NCI-H446 treated with DMSO at 0.1 percent for 48 hours (cell line): ENCODE data around the gene IMPACT.
A peak's percentile ranks its signal among the peaks of the same experiment; 100 is the strongest.

Experiments
- DNase-seq: peaks from one replicate; lab custom pipeline; 2025; lab: John Stamatoyannopoulos, UW

IMPACT gene

DNA sequence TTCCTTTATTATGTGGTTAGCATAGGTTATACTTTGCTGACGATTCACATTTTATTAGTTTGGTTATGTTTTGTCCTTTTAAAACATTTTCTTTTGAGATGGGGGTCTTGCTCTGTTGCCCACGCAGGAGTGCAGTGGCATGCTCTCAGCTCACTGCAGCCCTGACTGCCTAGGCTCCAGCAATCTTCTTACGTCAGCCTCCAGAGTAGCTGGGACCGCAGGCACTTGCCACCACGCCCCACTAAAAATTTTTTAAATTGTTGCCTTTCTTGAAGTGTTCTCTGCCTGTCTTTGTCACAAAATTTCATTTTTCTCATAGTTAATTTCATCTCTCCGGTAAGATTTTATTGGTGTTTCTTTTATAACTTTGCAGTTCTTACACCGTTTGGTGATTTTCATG lies 52.9 kb downstream of the IMPACT start:
- no peak for DNase-seq

DNA sequence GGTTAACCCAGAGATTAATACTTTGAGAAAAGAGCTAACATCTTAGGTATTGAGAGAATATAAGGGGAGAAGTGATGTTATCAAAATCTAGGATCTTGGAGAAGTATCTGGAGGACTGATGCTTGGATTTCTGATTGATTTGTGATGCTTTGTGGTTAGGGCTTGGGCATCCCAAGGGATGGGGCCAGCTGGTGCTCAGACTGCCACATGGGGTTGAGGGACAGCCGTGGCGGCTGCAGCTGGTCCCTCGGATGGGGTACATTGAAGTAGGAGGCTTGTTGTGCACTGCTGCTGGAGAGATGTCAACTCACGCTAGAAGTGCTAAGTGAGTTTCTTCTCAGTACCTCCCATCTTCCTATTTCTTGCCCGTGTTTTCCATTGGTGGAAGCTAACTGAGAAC lies 56.4 kb downstream of the IMPACT start:
- DNase-seq, result no peak

DNA sequence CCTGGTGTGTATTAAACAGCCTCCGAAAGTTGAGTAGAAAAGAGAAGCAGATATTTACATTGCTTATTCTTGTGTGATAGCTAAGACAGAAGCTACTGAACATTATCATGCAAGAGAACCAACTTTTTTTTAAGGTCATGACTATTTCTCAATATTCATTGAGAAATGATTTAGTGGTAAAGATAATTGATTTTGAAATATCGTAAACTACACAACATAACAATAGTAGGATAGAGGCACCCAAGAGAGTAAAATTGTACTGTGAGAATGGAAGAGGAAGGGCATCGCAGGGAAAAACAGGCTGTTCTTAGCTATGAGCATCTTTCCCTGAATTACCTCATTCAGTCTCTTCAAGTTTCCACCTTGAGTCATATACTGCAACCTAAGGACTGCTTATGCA lies 59.2 kb downstream of the IMPACT start:
- no peak for DNase-seq

DNA sequence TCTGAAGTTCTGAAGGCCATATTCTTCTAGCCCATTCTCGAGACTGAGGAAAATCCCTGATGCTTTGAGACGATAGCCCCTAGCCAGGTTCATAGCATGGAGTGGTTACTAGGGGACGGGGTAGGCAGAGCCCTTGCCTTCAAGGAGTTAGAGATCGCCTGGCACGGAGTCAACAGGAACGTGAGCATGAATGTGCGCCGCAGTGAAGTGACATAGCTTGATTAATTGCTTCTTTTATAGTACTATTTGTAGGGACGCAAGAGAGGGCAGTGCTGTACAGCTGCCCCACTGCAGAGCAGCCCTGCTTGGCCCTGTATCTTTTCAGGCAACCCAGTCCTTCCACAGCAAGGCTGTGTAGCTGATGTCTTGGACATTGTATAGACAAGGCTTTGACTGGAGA lies 60.2 kb downstream of the IMPACT start:
- no peak for DNase-seq

DNA sequence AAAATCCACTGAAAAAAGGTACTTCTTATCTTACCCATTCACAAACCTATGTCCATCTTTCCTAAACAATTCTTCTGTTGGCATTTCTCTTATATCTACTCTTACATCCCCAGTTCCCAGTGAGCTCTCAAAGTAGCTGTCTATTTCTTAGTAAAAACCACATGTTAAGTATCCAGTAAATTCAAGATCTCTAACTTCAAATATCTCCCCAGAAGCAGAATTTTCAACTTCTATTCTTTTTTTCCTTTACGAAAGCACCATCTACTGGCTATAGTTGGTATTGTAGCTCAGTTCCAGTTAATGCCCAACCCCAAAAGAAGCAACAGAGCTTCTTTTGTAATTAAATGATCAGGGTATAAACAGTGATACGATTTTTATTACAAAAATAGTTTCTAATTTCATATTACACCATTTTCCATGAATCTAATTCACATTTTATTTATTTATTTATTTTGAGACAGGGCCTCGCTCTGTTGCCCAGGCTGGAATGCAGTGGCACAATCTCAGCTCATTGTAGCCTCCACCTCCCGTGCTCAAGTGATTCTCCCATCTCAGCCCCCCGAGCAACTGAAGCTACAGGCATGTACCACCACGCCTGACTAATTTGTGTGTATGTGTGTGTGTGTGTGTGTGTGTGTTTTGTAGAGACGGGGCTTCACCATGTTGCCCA lies 62.5 kb downstream of the IMPACT start:
- no peak for DNase-seq

DNA sequence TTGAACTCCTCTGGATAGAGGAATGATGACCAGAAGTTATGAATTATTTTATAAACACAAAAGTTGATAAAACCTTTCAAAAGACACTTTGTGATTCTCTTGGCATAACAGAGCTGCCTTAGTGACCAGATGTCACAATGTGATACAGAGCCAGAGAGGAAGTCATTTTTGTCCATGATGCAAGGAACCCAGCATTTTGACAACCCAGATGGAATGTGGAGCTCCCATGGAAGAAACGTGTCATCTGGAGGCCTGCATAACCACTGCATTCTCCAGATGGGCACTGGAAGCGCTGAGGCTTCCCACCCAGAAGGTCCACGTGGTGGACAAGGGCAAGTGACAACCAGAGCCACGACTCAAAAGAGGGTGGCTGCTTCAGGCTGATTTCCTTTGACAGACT lies 64.1 kb downstream of the IMPACT start:
- DNase-seq, result no peak

DNA sequence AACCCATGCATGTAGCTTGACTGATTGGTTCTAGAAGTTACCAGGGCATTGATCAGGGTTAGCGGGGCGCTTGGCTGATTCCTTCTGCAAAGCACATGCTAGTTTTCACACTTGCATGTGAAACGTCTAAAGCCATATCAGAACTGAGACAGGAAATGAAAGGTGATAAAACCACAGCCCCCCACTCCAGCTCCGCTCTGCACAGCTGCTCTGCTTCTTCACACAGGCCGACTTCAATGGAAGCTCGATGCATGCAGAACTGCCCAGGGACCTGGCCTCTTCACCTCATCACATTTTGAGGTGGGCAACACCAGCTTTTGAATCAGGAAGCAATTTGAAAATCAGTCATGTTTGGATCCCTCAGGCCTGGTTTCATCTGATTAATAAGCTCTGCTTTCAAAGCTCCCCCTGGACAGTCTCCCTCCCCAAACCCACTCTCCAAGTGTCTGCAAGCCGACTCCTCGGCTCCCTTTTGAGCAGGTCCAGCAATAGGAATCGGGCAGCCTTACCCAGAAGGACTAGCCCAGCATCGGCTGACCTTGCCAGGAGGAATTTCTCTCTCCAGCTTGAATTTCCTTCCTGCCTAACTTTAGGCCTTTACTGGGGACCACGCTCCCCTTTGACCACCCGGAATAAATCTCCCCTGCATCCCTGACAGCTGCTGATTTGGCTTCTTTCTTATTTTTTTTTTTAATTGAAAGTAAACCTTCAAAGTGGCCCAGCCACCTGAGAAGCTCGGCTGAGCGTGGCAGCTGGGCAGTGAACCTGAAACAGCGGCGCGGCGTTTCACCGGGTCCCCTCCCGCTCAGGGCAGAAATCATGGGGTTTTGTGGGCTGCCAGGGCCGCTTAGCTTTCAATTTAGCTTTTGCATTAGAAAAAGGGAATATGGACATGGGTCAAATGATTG lies 65.7 kb downstream of the IMPACT start:
- no peak for DNase-seq

DNA sequence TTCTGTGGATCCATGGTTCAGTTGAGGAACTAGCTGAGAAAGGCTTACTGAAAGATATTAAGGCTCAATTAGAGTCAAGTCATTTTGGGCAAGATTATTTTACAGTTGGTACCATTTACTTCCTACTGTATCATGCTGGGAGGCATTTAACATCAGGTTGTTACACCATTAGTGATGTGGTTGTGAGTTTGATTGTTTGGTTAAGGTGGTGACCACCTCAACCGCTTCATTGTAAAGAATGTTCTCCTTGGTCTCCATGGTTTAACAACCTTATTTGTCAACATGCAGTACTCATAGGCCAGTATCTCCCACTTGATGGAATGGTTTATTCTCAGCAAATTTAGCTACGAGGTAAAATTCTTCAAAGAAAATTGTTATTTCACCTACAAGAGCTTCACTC lies 68.1 kb downstream of the IMPACT start:
- no peak for DNase-seq

DNA sequence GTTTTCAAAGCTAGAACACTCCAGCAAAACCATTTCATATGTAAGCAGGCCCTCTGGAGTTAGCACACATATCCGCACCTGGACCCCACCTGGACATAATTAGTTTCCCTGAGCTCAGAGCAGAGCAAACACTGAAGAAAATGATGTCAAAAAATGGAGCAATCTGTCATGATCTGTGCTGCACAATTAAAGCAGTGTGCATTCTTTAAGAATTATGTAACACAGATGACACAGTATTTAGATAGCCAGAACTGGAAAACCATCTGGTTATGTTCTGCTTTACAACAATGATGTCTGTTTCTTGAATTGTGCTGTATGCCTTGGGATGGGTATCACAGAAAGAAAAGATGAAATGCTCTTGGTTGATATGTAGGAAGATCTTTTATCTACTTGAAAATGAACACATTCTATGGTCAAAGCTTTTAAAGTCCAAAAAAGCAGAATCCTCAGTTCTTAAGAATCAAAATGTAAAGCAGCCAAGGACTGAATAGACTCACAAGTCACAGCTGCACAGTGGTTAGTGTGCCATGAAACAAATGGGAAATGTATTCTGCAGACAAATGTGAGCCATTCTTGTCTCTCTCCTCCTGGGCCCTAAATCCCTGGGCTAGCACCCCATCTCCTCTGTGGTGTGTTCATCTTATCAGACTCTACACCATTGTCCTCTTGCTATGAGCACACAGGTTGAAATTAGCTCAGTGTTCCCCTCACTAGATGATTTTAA lies 70.7 kb downstream of the IMPACT start:
- peak; percentile 69 for DNase-seq

DNA sequence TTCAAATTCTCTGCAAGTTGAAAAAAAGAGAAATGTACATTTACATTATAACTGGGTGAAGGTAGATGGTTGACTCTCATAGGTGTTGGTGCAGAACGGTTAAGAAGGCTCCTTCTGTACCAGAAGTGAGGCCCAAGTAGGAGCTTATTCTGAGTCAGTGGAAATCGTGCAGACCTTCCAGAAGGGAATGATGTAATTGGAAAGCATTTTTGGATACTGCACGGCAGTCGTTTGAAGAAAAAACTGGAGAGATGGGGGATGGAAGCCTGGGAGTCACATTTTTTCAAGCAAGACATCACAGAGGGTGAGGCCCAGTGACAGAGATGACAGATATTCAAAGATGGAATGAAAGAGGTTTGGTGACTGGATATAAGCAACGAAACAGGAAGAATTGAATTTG lies 73.3 kb downstream of the IMPACT start:
- peak; percentile 36 for DNase-seq

DNA sequence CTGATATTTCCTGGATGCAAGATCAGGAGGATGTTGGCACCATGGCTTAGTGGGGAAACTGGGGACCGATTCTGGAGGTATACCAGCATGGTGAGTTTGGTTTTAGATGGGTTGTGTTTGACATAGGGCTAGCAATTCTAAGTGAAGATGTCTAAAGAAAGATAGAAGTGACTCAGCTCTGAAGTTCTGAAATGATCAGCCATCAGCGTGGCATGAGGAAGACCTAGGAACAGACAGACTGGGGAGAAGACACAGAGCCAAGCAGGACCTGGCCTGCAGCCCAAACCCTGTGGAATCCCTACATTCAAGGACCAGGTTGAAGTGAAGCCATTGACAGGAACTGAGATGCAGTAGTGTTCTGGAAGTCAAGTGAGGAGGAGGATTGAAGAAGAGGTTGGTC lies 73.7 kb downstream of the IMPACT start:
- DNase-seq, result no peak

DNA sequence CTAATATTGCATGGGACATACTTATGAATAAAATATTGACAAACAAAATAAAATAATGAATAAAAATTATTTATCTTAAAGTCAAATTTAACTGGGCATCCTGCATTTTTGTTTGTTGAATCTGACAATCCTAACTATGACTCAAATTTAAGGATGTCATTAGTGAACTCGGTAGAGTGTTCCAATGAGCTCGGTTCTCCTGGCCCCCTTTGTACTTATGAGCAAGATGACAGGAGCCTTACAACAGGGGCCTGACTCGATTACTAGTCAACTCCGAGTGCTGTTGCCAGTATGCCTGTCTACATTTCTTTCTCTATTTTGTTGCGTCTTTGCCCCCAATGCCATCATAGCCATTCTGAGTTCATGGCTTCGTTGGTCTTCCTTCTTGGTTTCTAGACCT lies 74.3 kb downstream of the IMPACT start:
- no peak for DNase-seq

DNA sequence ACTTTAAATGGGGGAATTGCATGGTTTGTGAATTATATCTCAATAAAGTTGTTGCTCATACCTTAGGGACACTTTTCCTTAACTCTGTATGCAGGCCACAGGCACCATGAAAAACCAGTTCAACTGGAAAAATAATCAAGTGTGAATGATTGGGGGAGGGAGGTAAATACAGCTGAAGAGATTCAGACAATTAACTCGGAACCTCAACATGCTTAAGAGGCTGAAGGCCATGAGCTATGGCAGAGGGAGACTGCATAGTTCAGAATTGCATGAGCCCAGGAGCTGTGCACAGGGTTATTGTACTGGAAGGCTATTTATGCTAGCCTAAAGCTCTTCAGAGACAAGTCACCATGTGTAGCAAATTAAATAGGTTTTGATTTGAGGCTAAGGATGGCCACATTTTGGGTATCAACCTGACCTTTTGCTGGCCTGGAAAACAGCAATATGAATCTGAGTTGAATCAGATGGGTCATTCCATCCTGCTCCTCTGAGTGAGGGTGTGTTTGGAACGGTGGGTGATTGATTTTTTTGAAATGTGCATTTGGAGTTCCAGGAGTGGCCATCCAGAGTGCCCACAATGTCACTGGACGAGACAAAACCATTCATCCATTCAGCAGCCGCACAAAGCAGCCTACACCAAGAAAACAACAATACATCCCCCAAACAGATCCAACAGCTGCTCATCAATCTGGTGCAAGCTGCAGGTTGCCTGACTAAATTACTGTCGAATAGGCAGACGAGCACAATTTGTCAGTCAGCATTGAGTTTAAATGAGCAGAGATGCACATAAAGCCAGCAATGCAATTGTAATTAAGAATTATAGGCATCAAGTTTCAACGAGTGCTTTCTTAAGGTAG lies 76.4 kb downstream of the IMPACT start:
- DNase-seq, result peak; percentile 43
